DMS 273 (cell line): Measurements from ENCODE around the gene AP2A2.
A peak's percentile ranks its signal among the peaks of the same experiment; 100 is the strongest.

Source experiments
- DNase-seq: peaks from one replicate; lab custom pipeline; 2025; ENCODE audit not compliant: unreplicated experiment; lab: John Stamatoyannopoulos, UW

Gene AP2A2

DNA sequence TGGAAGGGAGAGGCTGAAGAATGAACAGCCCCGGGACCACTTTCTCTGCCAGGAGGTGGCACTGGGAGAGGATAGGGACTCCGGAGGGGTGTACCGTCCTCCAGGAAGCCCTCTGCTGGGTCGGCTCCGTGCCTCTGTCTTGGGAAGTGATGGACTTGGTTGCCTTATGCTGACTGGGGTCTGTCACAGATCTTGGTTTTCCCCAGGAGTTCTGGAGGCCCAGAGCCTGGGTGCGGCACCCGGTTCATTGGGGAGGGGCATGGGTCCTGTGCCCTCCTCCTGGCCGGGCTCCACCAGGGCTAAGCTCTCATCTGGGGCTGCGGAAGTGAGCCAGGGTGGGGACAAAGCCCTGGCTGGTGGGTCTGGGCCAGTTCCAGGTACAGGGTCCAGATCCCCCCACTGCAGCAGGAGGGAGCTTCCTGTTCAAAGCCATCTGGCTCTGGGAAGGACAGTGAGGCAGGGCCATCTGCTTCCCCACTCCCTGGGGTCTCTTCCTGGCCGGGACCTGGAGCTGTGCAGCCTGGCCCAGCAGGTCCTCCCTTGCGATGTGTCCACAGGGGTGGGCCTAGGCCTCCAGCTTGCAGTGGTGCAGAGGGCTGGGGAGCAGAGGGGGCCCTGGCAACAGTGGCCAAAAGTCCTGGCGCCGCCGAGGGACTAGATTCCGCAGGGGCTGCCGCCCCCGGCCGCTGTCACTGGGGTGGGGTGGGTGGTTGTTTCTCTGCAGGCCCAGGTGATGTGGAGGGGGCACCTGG is 1.1 kb upstream of the AP2A2 start:
- DNase-seq = peak; percentile 73

- peak; percentile 50 for DNase-seq
Measured at GRCh38 chr11:925158-925495, 543 bp upstream of the AP2A2 start.

DNA sequence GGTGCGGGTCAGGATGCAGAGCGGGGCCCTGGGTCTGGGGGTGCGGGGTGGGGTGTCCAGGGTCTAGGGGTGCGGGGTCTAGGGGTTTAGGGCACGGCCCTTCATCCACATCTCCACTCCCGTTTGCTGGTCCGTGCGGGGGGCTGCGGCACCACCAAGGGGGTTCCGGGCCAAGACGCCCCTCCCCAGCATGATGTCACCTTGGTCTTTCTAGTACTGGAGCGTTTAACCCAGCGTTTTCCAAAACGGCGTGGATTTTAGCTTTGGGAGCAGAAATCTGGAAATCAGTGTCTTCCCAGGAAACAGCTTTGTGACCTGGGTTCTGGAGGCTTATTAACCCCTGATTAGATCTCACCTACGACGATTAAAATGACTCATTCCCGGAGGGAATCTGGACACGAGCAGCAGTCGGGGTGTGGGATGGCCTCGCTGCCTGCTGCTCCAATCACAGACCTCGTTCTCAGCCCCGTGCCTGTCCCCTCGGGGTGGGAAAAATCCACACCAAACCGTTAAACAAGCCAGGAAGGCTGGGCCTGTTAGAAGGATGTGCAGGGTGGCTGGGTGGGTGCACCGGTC is 759 bp downstream of the AP2A2 start:
- DNase-seq = peak; percentile 46

DNA sequence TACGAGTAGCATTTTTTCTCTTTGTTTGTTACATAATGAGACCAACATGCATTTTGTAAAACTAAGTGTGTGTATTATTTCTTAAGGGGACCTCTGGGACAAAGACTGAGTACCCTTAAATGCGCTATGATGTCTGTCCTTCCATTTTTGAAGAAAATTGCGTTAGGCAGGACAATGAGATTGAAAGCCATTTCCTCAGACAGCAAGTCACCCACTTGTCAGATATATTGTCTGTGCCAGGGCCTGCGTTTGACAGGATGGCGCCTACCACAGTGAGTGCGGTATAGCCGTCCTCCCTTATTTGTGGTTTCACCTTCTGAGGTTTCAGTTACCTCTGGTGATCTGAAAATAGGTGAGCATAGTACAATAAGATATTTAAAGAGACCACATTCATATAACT is 2.2 kb downstream of the AP2A2 start:
- no peak for DNase-seq

DNA sequence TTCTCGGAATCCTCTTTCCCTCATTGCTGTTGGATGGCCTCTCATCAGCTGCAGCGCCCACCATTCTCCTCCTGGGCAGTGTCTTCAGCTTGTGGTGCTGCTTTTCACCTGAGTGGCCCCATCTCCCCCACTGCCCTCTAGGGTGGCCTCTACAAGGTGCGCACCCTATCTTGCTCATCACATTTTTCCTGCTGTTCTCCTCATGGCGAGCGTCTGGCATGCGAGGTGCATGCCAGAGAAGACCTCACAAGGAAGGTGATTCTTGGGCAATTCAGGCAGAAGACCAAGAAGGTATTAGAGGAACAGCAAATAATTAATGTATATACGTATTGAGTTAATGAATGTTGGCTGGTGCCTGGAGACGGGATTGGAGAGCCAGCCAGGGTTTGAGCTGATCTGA is 3.1 kb downstream of the AP2A2 start:
- no peak for DNase-seq

- no peak for DNase-seq
Measured at GRCh38 chr11:929405-929804, 3.7 kb downstream of the AP2A2 start.

- no peak for DNase-seq
Measured at GRCh38 chr11:931385-931784, 5.7 kb downstream of the AP2A2 start.

DNA sequence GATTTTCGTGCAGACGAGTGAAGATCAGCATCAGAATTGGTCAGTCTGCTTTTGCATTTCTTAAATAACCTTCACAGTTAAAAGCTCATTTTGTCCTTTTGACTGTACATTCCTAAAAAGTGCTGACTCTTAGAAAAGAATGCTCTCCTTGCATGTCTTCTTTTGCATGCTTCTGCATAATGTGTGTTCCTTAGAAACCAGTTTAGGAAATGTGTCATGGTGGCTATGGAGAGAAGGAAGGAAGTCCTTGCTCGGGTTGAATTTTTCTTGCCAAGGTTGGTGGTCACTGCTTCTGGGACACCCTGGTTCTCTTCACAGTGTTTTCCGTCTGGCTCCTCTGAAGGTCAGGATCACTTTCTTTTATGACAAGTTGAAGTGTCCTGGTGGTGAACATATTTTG is 6.8 kb downstream of the AP2A2 start:
- no peak for DNase-seq

- no peak for DNase-seq
Measured at GRCh38 chr11:933142-933851, 7.6 kb downstream of the AP2A2 start.

- DNase-seq = no peak
Measured at GRCh38 chr11:933936-934335, 8.3 kb downstream of the AP2A2 start.

DNA sequence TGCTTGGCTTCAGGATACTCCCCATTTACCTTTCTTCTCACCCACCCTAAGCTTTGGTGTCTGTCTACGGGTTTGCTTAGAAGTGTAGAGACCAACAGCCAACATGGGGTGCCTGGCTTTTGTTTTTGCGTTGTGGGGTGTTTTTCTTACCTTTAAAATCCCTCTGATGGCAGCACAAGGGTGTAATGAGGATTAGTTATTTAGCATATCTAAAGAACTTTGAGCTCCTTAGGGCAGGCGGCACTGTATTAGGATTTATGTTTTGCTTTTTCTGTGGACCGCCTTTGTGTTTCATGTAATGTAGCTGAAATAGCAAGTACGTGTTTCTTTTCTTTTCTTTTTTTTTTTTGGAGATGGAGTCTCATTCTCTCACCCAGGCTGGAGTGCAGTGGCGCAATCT is 8.9 kb downstream of the AP2A2 start:
- DNase-seq = no peak

- no peak for DNase-seq
Measured at GRCh38 chr11:936199-936598, 10.5 kb downstream of the AP2A2 start.

DNA sequence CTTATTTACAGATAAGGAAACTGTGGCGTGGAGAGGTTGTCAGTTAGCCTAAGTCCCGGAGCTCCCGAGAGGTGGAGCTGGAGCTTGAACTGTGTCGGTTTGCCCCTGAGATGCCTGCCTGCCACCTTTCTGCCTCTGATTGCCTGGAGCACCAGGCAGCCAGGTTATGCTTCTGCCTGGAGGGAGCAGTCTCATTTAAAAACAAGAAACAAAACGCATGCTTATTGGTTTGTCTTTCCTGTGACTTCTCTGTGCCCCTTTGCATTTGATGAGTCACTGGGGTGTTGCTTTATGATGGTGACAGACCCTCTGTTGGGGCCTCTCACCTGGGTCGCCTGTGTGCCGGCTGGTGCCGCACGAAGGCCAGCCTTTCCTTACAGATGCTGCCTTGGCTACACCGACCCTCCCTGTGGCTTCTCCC is 12.2 kb downstream of the AP2A2 start:
- DNase-seq = no peak

DNA sequence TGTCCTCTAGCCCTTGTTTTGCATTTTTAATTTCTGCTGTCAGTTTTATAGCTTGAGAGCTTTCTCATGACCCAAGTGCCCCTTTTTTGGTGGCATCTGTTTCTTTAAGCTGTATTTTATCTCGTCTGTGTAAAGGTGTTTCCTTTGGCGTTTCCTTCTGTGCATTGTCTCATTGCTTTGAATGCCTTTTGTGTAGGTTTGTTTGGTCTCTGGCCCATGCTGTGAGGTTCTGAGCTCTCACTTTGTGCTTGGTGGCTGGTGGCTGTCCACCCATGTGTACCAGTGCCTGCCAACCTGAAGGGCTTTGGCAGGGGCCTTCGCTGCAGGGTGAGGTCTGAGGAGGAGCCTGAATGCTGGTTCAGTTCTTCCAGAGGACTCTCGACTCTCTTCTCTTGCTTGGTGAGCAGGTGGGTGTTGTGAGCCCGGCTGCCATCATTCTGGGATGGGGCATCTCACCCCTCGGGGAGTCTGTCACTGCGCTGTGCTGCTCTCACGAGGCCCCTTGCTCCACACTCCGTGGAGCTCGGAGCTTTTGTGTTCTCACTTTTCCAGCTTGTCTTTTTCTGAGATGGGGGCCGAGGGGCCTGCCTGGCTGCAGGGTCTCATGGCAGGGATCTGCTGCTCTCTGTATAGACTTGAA is 14.9 kb downstream of the AP2A2 start:
- DNase-seq = no peak

GRCh38 chr11:942823-943222 is 17.2 kb downstream of the AP2A2 start:
- DNase-seq = no peak

DNA sequence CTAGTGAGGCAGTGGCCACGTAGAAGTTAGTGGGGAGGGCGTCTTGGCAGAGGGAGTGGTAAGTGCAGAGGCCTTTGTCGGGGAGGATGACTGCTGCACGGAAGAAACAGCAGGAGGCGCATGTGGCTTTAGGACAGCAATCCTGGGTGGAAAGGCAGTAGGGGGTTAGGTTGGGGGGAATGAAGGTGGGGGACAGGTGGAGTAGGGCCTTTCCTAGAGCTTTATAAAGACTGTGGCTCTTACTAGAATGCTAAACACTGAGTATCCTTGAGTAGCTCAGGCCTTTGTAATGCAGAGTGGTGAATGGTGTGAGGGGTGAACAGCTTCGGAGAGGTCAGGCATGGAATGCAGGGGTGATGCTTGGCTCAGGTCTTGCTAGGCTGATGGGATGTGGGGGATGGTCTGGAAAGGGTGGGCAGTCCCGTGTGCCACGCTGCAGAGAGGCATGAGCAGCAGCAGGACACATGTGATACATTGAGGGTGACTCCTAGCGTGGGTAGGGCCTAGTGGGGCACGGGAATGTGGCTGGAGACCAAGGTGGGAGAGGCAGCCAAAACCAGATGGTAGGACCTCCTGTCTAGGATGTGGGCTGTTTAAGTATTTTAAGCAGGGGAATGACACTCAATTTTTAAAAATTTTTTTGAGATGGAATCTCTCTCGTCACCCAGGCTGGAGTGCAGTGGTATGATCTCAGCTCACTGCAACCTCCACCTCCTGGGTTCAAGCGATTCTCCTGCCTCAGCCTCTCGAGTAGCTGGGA is 19.2 kb downstream of the AP2A2 start:
- no peak for DNase-seq

DNA sequence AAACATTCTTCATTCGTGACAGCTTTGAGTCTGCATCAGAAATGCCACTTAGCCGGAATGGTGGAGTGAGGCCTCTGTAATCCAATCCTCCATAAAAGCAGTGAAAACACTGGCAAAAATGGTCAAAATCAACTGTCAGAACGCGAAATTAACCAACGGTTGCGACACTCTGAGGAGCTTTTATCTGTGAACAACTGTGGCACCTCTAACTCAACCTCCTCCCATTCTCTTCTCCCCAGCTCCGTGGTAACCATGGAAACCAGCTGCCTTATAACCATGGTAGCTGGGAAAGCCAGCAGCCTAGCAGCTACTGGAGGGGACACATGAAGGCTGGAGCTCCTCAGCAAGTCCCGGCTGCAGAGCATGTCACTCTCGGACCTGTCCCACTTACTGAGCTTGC is 20.3 kb downstream of the AP2A2 start:
- DNase-seq = peak; percentile 25

DNA sequence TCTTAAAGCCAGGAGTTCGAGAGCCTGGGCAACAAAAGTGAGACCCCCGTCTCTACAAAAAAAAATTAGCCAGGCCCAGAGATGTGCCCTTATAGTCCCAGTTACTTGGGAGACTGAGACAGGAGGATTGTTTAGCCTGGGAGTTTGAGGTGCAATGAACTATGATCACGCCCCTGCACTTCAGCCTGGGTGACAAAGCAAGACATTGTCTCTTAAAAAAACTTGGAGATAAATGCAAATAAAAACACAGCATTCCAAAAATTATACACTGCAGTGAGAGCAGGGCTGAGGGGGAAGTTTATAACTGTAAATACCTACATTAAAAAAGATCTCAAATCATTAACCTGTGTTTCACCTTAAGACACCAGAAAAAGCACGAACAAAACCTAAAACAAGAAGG is 22.1 kb downstream of the AP2A2 start:
- DNase-seq = no peak

DNA sequence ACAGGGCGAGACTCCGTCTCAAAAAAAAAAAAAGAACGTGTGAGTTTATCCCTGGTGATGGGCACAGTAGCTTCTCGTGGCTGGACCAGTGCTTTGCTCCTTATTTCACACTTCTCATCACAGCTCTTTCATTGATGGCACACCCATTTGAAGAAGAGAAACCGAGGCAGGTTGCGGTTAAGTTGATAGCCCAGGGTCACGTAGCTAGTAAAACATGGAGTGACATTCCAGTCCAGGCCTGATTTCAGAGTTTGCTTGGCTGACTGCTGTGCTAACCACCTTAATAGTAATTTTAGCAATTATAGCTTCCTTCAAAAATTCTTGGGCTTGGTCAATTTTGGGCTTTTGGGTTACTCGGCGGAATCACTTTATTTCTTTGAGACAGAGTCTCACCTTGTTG is 25.8 kb downstream of the AP2A2 start:
- no peak for DNase-seq

GRCh38 chr11:952406-953385 is 27.0 kb downstream of the AP2A2 start:
- DNase-seq = no peak
